Activated B cell treated with CpG ODN at 0.5 μM for 24 hours (primary cell): ENCODE results near the gene MDM1. TPM values are rescaled to one million over a fixed set of nuclear protein-coding genes. Genes with fewer than 3 reads are reported as not detected.

Experiments
- ATAC-seq: fragments of 200-7000 bp; cut with Tn5 transposase; one replicate; pipeline ENCODE4 v1.10.0; 2021; ENCODE audit warnings: low read depth, mild to moderate bottlenecking, moderate library complexity
- CTCF ChIA-PET: fragments of 350-600 bp; sonication (Branson Sonifier 250); formaldehyde crosslinking; loops from one replicate; lab custom pipeline; 2021; ENCODE audit warnings: antibody characterized with exemption; lab: Charles Lee
- POLR2A ChIA-PET: fragments of 350-600 bp; sonication (Branson Sonifier 250); formaldehyde crosslinking; loops from one replicate; lab custom pipeline; 2021; ENCODE audit warnings: antibody characterized with exemption; lab: Charles Lee
- DNase-seq: peaks from one replicate; pipeline ENCODE4 v3.0.0; 2022
- H3K27ac Mint-ChIP-seq: one replicate; pipeline ENCODE4 v1.8.0; 2020; ENCODE audit warnings: mixed read lengths
- H3K27me3 Mint-ChIP-seq: one replicate; pipeline ENCODE4 v1.8.0; 2021; ENCODE audit warnings: mixed read lengths
- H3K36me3 Mint-ChIP-seq: one replicate; pipeline ENCODE4 v1.8.0; 2021; ENCODE audit warnings: low read depth, mixed read lengths
- H3K4me1 Mint-ChIP-seq: one replicate; pipeline ENCODE4 v1.8.0; 2021; ENCODE audit warnings: mixed read lengths
- H3K4me3 Mint-ChIP-seq: one replicate; pipeline ENCODE4 v1.8.0; 2020; ENCODE audit warnings: mild to moderate bottlenecking, mixed read lengths
- H3K9me3 Mint-ChIP-seq: one replicate; pipeline ENCODE4 v1.8.0; 2020; ENCODE audit warnings: mixed read lengths
- CTCF ChIP-seq: fragments of 200-600 bp; IDR thresholded peaks from one replicate; pipeline ENCODE4 v1.8.0; 2022; ENCODE audit warnings: antibody characterized with exemption, mild to moderate bottlenecking
- intact Hi-C: fragments of 100-400 bp; cut with micrococcal nuclease; formaldehyde crosslinking; loops from one replicate; pipeline ENCODE4 v1.15.1; 2024
- total RNA-seq: library from RNA; stranded (reverse); gene quantifications from 2 replicates; pipeline ENCODE4 v1.2.3, GENCODE V29; 2022

MDM1 gene
- total RNA-seq, 1 donor from 2014 or later: 25.9 TPM

- CTCF ChIA-PET: interaction anchor here (0.8 kb wide), 1 partner anchor 8 kb away, joined by 3 read pairs; no protein-coding TSS in a partner anchor
- TF ChIP-seq CTCF: no peak
- Mint-ChIP-seq H3K4me3 (no peak overlapping the region), H3K27me3 (no peaks in the 10 kb centered on the region), H3K4me1 (peaks cover 22% of the 10 kb centered on the region), H3K27ac (no peak overlapping the region), H3K9me3 (no peaks in the 10 kb centered on the region), H3K36me3 (no peaks in the 10 kb centered on the region)
- ATAC-seq (no peak), DNase-seq (no peak)
- POLR2A ChIA-PET: no interaction called here
- intact Hi-C loops: no loop called here
Observed at GRCh38 chr12:68356986-68357385, 24.8 kb upstream of the MDM1 start.

- ChIA-PET CTCF (interaction anchor here (0.8 kb wide), 1 partner anchor 9 kb away, joined by 3 read pairs; no protein-coding TSS in a partner anchor), POLR2A (interaction anchor here (0.7 to 0.9 kb wide), 2 partner anchors 114 to 254 kb away, joined by 3 to 4 read pairs; partner anchors contain the start of gene RAP1B)
- Mint-ChIP-seq H3K27ac (no peak overlapping the region), H3K4me1 (peaks cover 22% of the 10 kb centered on the region), H3K9me3 (no peaks in the 10 kb centered on the region), H3K27me3 (no peaks in the 10 kb centered on the region), H3K36me3 (no peaks in the 10 kb centered on the region), H3K4me3 (no peak overlapping the region)
- intact Hi-C loops: no loop called here
- TF ChIP-seq CTCF: no peak
- ATAC-seq (no peak), DNase-seq (no peak)
Observed at GRCh38 chr12:68356060-68356695, 24.0 kb upstream of the MDM1 start.

GRCh38 chr12:68354977-68355541, 22.9 kb upstream of the MDM1 start:
- Mint-ChIP-seq H3K4me3 (no peak overlapping the region), H3K27ac (no peak overlapping the region), H3K36me3 (no peaks in the 10 kb centered on the region), H3K27me3 (no peaks in the 10 kb centered on the region), H3K9me3 (no peaks in the 10 kb centered on the region), H3K4me1 (peaks cover 15% of the 10 kb centered on the region)
- CTCF ChIA-PET: no interaction called here
- DNase-seq: no peak
- POLR2A ChIA-PET: no interaction called here
- intact Hi-C loops: no loop called here
- ATAC-seq: no peak
- no peak for TF ChIP-seq CTCF

GRCh38 chr12:68352067-68352466, 19.9 kb upstream of the MDM1 start:
- ATAC-seq: no peak
- ChIA-PET CTCF (no interaction called here), POLR2A (no interaction called here)
- Mint-ChIP-seq H3K36me3 (no peaks in the 10 kb centered on the region), H3K9me3 (no peaks in the 10 kb centered on the region), H3K27me3 (no peaks in the 10 kb centered on the region), H3K4me1 (no peaks in the 10 kb centered on the region), H3K27ac (no peak overlapping the region), H3K4me3 (no peak overlapping the region)
- TF ChIP-seq CTCF: no peak
- no peak for DNase-seq
- intact Hi-C loops: no loop called here

GRCh38 chr12:68350753-68351152, 18.6 kb upstream of the MDM1 start:
- ChIA-PET POLR2A (no interaction called here), CTCF (no interaction called here)
- H3K27ac Mint-ChIP-seq: no peak overlapping the region
- no peaks in the 10 kb centered on the region for H3K36me3 Mint-ChIP-seq
- intact Hi-C loops: no loop called here
- H3K9me3 Mint-ChIP-seq: no peaks in the 10 kb centered on the region
- H3K4me1 Mint-ChIP-seq: peaks cover 2% of the 10 kb centered on the region
- DNase-seq (no peak), ATAC-seq (no peak)
- no peak for TF ChIP-seq CTCF
- no peaks in the 10 kb centered on the region for H3K27me3 Mint-ChIP-seq
- no peak overlapping the region for H3K4me3 Mint-ChIP-seq
